PC-9 (cell line): ENCODE measurements around the gene MYO18B. TPM values are rescaled to one million over a fixed set of nuclear protein-coding genes. Genes with fewer than 3 reads are reported as not detected.

Experiments
- BruUV-seq: library from RNA; stranded (reverse); fragments of 400-500 nt; replicated peaks from 2 replicates; lab custom pipeline; 2021; lab: Mats Ljungman, UMichigan
- CTCF ChIA-PET: fragments of 300-600 bp; sonication (Branson Sonifier 250); formaldehyde crosslinking; loops from one replicate; lab custom pipeline; 2022; ENCODE audit warnings: antibody characterized with exemption; lab: Charles Lee
- POLR2A ChIA-PET: fragments of 300-600 bp; sonication (Branson Sonifier 250); formaldehyde crosslinking; loops from one replicate; lab custom pipeline; 2022; ENCODE audit warnings: antibody characterized with exemption; ENCODE audit not compliant: unreplicated experiment; lab: Charles Lee
- DNase-seq, 2 experiments: peaks; one replicate each; pipeline versions ENCODE4 v3.0.0 to v3.0.0-alpha.2; 2015 to 2022; ENCODE audit warnings: mixed read lengths in 1 of 2
- H2AFZ ChIP-seq: fragments of 200-600 bp; sonication (generic); 2 replicates; pipeline ENCODE4 v1.8.1; 2017; ENCODE audit warnings: antibody characterized with exemption
- H3F3A ChIP-seq: fragments of 200-600 bp; sonication (generic); 2 replicates; pipeline ENCODE4 v1.8.1; 2017; ENCODE audit warnings: antibody characterized with exemption, mild to moderate bottlenecking, low read depth; ENCODE audit not compliant: insufficient read depth
- H3K27ac ChIP-seq: fragments of 200-600 bp; sonication (generic); 2 replicates; pipeline ENCODE4 v1.6.1; 2016; ENCODE audit warnings: mixed run types
- H3K27me3 ChIP-seq: fragments of 200-600 bp; sonication (generic); 2 replicates; pipeline ENCODE4 v1.6.1; 2016; ENCODE audit warnings: low read depth, mixed run types; ENCODE audit not compliant: insufficient read depth
- H3K36me3 ChIP-seq: fragments of 200-600 bp; sonication (generic); 2 replicates; pipeline ENCODE4 v1.6.1; 2016; ENCODE audit warnings: low read depth, mixed run types
- H3K4me1 ChIP-seq: fragments of 200-600 bp; sonication (generic); replicated peaks from 2 replicates; pipeline ENCODE4 v1.6.1; 2016; ENCODE audit warnings: mixed run types; ENCODE audit not compliant: insufficient read depth
- H3K4me2 ChIP-seq: fragments of 200-600 bp; sonication (generic); 2 replicates; pipeline ENCODE4 v1.6.1; 2017; ENCODE audit warnings: mixed run types
- H3K4me3 ChIP-seq: fragments of 200-600 bp; sonication (generic); 2 replicates; pipeline ENCODE4 v1.6.1; 2016; ENCODE audit warnings: mixed run types
- H3K79me2 ChIP-seq: fragments of 200-600 bp; sonication (generic); 2 replicates; pipeline ENCODE4 v1.6.1; 2017; ENCODE audit warnings: low read depth, mixed run types
- H3K9me2 ChIP-seq: fragments of 200-600 bp; sonication (generic); 2 replicates; pipeline ENCODE4 v1.8.1; 2017; ENCODE audit warnings: mild to moderate bottlenecking; ENCODE audit not compliant: insufficient read depth
- H3K9me3 ChIP-seq: fragments of 200-600 bp; sonication (generic); 2 replicates; pipeline ENCODE4 v1.8.1; 2016; ENCODE audit warnings: low read depth; ENCODE audit not compliant: insufficient read depth
- H4K20me1 ChIP-seq: fragments of 200-600 bp; sonication (generic); 2 replicates; pipeline ENCODE4 v1.8.1; 2017; ENCODE audit not compliant: insufficient read depth
- EZH2 ChIP-seq: fragments of 200-600 bp; sonication (generic); IDR thresholded peaks from 2 replicates; pipeline ENCODE4 v1.8.0; 2017; ENCODE audit warnings: antibody characterized with exemption, low read depth
- intact Hi-C: fragments of 100-400 bp; cut with micrococcal nuclease; formaldehyde crosslinking; loops from one replicate; pipeline ENCODE4 v1.10.0; 2022; ENCODE audit not compliant: unreplicated experiment
- total RNA-seq: library from RNA; stranded (reverse); gene quantifications from 2 replicates; pipeline ENCODE4 v1.2.3, GENCODE V29; 2021
- TF ChIP-seq, protein P1 (sequence below): fragments of 200-600 bp; sonication (generic); conservative IDR thresholded peaks from 2 replicates; pipeline ENCODE4 v1.6.1; 2017; ENCODE audit warnings: mixed run types, antibody characterized with exemption, mild to moderate bottlenecking, moderate library complexity

The MYO18B gene
- total RNA-seq, 1 experiment from 2014 or later, result not detected

DNA sequence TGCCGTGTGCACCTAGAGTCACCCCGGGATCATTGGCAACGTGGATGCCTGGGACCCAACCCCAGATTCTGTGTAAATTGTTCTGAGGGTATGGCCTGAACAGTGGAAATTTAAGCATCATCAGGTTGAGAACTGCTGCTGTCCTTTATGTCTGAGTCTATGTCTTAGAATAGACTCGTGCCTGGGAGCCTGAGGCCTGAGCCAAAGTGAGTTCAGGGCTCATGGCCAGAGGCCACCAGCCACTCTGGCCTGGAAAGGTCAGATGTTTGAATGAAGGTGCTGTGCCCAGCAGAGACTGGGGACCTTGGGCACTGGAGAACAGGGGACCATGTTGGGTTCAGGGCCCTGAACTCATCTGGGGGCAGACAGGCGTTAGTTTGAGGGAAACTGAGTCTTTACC is 91.1 kb downstream of the MYO18B start:
- H2AFZ ChIP-seq, result no peak overlapping the region
- no peak overlapping the region for H3K4me3 ChIP-seq
- no peaks in the 10 kb centered on the region for H3K4me1 ChIP-seq
- H3K36me3 ChIP-seq, result no peaks in the 10 kb centered on the region
- H3F3A ChIP-seq, result no peaks in the 10 kb centered on the region
- H4K20me1 ChIP-seq, result no peaks in the 10 kb centered on the region
- peaks cover 80% of the 10 kb centered on the region for H3K27me3 ChIP-seq
- H3K27ac ChIP-seq, result no peak overlapping the region
- no peaks in the 10 kb centered on the region for H3K9me2 ChIP-seq
- TF ChIP-seq, protein P1, sequence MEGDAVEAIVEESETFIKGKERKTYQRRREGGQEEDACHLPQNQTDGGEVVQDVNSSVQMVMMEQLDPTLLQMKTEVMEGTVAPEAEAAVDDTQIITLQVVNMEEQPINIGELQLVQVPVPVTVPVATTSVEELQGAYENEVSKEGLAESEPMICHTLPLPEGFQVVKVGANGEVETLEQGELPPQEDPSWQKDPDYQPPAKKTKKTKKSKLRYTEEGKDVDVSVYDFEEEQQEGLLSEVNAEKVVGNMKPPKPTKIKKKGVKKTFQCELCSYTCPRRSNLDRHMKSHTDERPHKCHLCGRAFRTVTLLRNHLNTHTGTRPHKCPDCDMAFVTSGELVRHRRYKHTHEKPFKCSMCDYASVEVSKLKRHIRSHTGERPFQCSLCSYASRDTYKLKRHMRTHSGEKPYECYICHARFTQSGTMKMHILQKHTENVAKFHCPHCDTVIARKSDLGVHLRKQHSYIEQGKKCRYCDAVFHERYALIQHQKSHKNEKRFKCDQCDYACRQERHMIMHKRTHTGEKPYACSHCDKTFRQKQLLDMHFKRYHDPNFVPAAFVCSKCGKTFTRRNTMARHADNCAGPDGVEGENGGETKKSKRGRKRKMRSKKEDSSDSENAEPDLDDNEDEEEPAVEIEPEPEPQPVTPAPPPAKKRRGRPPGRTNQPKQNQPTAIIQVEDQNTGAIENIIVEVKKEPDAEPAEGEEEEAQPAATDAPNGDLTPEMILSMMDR, result no peak
- no peak for TF ChIP-seq EZH2
- BruUV-seq, result no TSS peak
- H3K9me3 ChIP-seq, result no peaks in the 10 kb centered on the region
- no peak for DNase-seq
- H3K4me2 ChIP-seq, result no peak overlapping the region
- ChIA-PET CTCF (no interaction called here), POLR2A (no interaction called here)
- intact Hi-C loops, result no loop called here
- H3K79me2 ChIP-seq, result no peaks in the 10 kb centered on the region

DNA sequence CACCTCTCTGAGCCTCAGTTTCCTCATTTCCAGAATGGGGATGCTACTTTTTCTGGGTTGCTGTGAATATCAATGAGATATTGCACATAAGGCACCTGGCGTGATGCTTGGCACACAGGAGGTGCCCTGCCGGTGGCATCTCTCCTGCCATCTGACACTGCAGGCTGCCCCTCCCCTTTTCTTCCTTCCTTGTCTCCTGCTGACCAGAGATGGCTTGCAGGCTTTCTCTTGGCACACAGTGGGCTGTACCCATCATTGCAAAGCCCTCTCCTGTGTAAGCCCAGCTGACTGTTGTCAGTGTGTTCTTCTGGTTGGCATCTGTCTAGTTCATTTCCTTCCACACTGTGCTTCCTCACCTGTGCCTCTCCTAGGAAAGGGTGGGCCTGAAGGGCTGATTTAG is 91.7 kb downstream of the MYO18B start:
- no peak for DNase-seq
- Histone ChIP-seq H3K79me2 (no peaks in the 10 kb centered on the region), H3K27me3 (peaks cover 80% of the 10 kb centered on the region), H3K9me3 (no peaks in the 10 kb centered on the region), H2AFZ (no peak overlapping the region), H3K4me1 (no peaks in the 10 kb centered on the region), H3K27ac (no peak overlapping the region), H3K9me2 (no peaks in the 10 kb centered on the region), H3F3A (no peaks in the 10 kb centered on the region), H3K36me3 (no peaks in the 10 kb centered on the region), H3K4me3 (no peak overlapping the region), H4K20me1 (no peaks in the 10 kb centered on the region), H3K4me2 (no peak overlapping the region)
- intact Hi-C loops, result no loop called here
- ChIA-PET CTCF (no interaction called here), POLR2A (no interaction called here)
- TF ChIP-seq EZH2, result no peak
- TF ChIP-seq, protein P1, result no peak
- no TSS peak for BruUV-seq

DNA sequence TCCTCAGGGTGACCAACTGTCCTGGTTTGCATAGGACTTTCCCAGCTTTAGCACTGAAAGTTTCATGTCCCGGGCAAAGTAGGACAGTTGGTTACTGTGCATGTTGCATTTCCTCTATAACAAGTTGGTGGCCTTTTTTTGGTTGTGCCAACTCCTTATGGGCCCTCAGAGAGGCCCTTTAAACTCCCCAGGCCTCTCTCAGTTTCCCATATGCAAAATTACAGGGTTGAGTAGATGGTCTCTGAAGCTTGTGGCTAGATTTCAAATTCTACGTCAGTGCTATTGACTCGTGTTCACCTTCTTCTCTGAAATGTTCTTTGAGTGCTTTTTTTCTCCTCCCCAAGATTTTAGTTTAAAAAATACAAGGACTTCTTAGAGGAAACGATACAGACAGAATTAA is 92.5 kb downstream of the MYO18B start:
- CTCF ChIA-PET, result no interaction called here
- Histone ChIP-seq H3K4me1 (no peaks in the 10 kb centered on the region), H3K9me3 (no peaks in the 10 kb centered on the region), H3K79me2 (no peaks in the 10 kb centered on the region), H3K4me3 (no peak overlapping the region), H3K9me2 (no peaks in the 10 kb centered on the region), H3K27me3 (peaks cover 81% of the 10 kb centered on the region), H3K36me3 (no peaks in the 10 kb centered on the region), H3K27ac (no peak overlapping the region), H3F3A (no peaks in the 10 kb centered on the region), H4K20me1 (no peaks in the 10 kb centered on the region), H2AFZ (no peak overlapping the region), H3K4me2 (no peak overlapping the region)
- intact Hi-C loops, result no loop called here
- no peak for DNase-seq
- TF ChIP-seq EZH2, result no peak
- TF ChIP-seq, protein P1, result no peak
- no TSS peak for BruUV-seq
- POLR2A ChIA-PET, result no interaction called here
